Lower lobe of right lung (tissue), 2 donors: ENCODE measurements around the gene TRPM2. TPM values are rescaled to one million over a fixed set of nuclear protein-coding genes. Genes with fewer than 3 reads are reported as not detected.

Experiments
- ATAC-seq, 2 donors: fragments of 200-7000 bp; cut with Tn5 transposase; one replicate each; pipeline ENCODE4 v1.9.1; 2020 to 2022; ENCODE audit warnings: mild to moderate bottlenecking in 2 of 2, moderate library complexity in 2 of 2
- DNase-seq: peaks from one replicate; pipeline ENCODE4 v3.0.0-alpha.2; 2020
- H3K27ac ChIP-seq: fragments of 200-600 bp; one replicate; pipeline ENCODE4 v1.8.0; 2022
- H3K27me3 ChIP-seq: fragments of 200-600 bp; one replicate; pipeline ENCODE4 v1.8.0; 2022; ENCODE audit warnings: low read depth
- H3K36me3 ChIP-seq: fragments of 200-600 bp; one replicate; pipeline ENCODE4 v1.8.0; 2022; ENCODE audit warnings: mild to moderate bottlenecking
- H3K4me1 ChIP-seq: fragments of 200-600 bp; one replicate; pipeline ENCODE4 v1.8.0; 2022
- H3K4me3 ChIP-seq: fragments of 200-600 bp; one replicate; pipeline ENCODE4 v1.8.0; 2022; ENCODE audit warnings: mild to moderate bottlenecking
- H3K9me3 ChIP-seq: fragments of 200-600 bp; one replicate; pipeline ENCODE4 v1.8.0; 2022
- intact Hi-C: fragments of 100-400 bp; cut with DNase I; formaldehyde crosslinking; loops from one replicate; pipeline ENCODE4 v1.11.0; 2022
- total RNA-seq: library from RNA; stranded (reverse); fragmentation: NEBNext Ultra II Directional; extraction: Animal tissue kit (Norgen Biotek cat#: 25700); gene quantifications from one replicate; pipeline ENCODE4 v1.2.1, GENCODE V29; 2021
- TF ChIP-seq, protein P1 (sequence below): fragments of 200-600 bp; IDR thresholded peaks from one replicate; pipeline ENCODE4 v1.8.0; 2022; ENCODE audit warnings: antibody characterized with exemption, mild to moderate bottlenecking
- donor health status: DM: no; HTN: yes; CAD: no; lungs with severe emphysema.

TRPM2 gene
- total RNA-seq, 1 donor from 2014 or later, result 17.9 TPM

DNA sequence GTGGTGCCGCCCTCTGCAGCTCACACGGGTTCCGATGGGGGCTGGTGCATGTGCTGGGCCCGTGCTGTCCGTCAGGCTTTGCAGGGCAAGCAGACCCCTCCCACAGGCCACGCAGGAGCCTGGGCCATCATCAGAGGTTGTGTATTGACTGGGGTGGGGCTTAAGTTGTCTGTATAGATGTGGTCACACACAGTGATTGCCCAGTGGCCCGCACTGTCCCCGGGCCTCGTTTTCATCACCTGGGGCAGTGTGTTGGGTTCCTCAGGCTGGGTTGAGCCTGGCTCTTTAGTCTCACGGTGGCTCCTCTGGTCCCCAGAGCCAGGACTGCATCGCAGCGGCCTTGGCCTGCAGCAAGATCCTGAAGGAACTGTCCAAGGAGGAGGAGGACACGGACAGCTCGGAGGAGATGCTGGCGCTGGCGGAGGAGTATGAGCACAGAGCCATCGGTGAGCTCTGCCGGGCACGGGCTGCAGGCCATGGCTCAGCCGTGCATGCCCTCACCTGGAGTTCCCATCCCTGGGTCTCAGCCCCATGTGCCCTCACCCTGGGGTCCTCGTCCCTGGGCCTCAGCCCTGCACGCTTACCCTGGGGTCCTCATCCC lies 44.1 kb downstream of the TRPM2 start:
- Histone ChIP-seq H3K27me3 (no peaks in the 10 kb centered on the region), H3K36me3 (no peaks in the 10 kb centered on the region), H3K9me3 (peaks cover 4% of the 10 kb centered on the region), H3K4me1 (no peaks in the 10 kb centered on the region), H3K4me3 (no peak overlapping the region), H3K27ac (no peak overlapping the region)
- DNase-seq (no peak), ATAC-seq (no peak)
- intact Hi-C loops, result no loop called here
- TF ChIP-seq, protein P1, sequence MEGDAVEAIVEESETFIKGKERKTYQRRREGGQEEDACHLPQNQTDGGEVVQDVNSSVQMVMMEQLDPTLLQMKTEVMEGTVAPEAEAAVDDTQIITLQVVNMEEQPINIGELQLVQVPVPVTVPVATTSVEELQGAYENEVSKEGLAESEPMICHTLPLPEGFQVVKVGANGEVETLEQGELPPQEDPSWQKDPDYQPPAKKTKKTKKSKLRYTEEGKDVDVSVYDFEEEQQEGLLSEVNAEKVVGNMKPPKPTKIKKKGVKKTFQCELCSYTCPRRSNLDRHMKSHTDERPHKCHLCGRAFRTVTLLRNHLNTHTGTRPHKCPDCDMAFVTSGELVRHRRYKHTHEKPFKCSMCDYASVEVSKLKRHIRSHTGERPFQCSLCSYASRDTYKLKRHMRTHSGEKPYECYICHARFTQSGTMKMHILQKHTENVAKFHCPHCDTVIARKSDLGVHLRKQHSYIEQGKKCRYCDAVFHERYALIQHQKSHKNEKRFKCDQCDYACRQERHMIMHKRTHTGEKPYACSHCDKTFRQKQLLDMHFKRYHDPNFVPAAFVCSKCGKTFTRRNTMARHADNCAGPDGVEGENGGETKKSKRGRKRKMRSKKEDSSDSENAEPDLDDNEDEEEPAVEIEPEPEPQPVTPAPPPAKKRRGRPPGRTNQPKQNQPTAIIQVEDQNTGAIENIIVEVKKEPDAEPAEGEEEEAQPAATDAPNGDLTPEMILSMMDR, result no peak

- H3K4me3 ChIP-seq, result no peak overlapping the region
- no peaks in the 10 kb centered on the region for H3K9me3 ChIP-seq
- H3K36me3 ChIP-seq, result no peaks in the 10 kb centered on the region
- TF ChIP-seq, protein P1, result no peak
- H3K27ac ChIP-seq, result no peak overlapping the region
- ATAC-seq, result no peak
- H3K27me3 ChIP-seq, result no peaks in the 10 kb centered on the region
- DNase-seq, result no peak
- no peaks in the 10 kb centered on the region for H3K4me1 ChIP-seq
- intact Hi-C loops, result no loop called here
Measured at GRCh38 chr21:44398499-44398898, 45.1 kb downstream of the TRPM2 start.

- ATAC-seq, result no peak
- DNase-seq, result no peak
- no peaks in the 10 kb centered on the region for H3K36me3 ChIP-seq
Measured at GRCh38 chr21:44399151-44399954, 45.9 kb downstream of the TRPM2 start.

DNA sequence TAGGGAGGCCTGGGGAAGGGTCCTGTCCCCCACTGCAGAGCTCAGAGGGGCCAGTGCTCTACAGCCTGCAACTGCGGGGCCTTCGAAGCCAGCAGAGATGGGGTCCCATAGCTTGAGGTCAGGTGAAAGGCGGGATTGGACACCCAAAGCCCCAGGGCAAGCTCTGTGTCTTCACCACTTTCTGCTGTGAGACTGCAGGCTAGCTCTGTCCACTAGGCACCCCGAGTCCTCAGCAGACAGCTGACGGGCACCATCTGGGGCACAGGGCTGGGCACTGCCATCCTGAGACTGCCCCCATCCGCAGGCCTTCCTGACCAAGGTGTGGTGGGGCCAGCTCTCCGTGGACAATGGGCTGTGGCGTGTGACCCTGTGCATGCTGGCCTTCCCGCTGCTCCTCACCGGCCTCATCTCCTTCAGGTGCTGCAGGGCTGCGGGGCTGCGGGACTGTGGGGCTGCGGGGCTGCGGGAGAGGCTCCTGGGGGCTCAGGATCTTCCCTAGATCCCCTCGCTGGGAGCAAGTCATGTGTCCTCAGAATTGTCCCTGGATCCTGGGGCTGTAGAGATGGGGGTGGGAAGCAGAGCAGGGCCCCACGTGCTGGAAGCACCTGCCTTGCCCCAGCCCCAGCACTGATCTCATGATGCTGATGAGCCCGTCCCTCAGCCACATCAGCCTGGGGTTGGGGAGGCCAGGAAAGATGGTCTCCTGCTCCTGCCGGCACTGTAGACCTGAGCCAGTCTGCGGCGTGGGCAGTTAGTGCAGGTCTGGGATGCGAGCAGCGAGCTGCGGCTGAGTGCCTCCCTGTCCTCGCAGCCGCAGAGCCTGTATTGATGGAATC lies 46.8 kb downstream of the TRPM2 start:
- DNase-seq (no peak), ATAC-seq (no peak)
- H3K27ac ChIP-seq, result no peak overlapping the region
- H3K27me3 ChIP-seq, result no peaks in the 10 kb centered on the region
- H3K36me3 ChIP-seq, result no peaks in the 10 kb centered on the region
- no peaks in the 10 kb centered on the region for H3K4me1 ChIP-seq
- intact Hi-C loops, result no loop called here
- TF ChIP-seq, protein P1, result no peak
- H3K9me3 ChIP-seq, result no peaks in the 10 kb centered on the region
- no peak overlapping the region for H3K4me3 ChIP-seq

More at GRCh38 chr21:44399151-44399954, 45.9 kb downstream of the TRPM2 start:
- H3K4me3 ChIP-seq, result no peak overlapping the region
- no peaks in the 10 kb centered on the region for H3K27me3 ChIP-seq
- TF ChIP-seq, protein P1, result no peak
- intact Hi-C loops, result no loop called here
- H3K9me3 ChIP-seq, result no peaks in the 10 kb centered on the region
- H3K4me1 ChIP-seq, result no peaks in the 10 kb centered on the region
- no peak overlapping the region for H3K27ac ChIP-seq

DNA sequence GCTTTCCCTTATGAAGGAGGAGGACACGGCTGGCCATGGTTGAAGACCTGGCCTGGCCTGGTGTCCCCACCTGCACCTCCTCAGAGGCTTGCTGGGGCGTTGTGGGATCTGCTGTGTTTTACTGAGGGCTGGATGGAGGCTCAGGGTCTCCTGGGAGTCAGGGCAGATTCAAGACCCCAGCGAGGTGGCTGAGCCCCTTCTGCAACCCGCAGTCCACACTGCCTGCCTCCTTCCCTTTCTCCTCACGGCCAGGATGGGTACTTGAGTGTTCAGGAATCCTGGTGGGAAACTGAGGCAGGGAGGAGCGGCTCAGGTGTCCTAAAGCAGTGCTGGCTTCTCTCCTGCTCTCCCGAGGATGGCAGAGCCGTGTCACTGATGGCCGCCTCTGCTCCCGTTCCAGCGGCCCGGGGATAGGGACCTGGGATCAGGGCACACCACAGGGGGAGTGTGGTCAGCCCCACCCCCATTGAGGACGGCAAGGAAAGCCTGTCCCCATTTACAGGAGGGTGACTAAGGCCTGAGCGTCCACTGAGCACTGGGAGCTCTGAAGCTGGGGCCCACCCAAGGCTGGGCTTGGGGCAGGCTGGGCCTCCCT lies 47.5 kb downstream of the TRPM2 start:
- no peaks in the 10 kb centered on the region for H3K4me1 ChIP-seq
- ATAC-seq (no peak), DNase-seq (no peak)
- TF ChIP-seq, protein P1, result no peak
- H3K27ac ChIP-seq, result no peak overlapping the region
- H3K9me3 ChIP-seq, result no peaks in the 10 kb centered on the region
- intact Hi-C loops, result no loop called here
- H3K27me3 ChIP-seq, result no peaks in the 10 kb centered on the region
- H3K4me3 ChIP-seq, result no peak overlapping the region
- no peaks in the 10 kb centered on the region for H3K36me3 ChIP-seq
